Activated T-helper 1 cell treated with anti-CD3 and anti-CD28 coated beads, Interleukin-12 subunit alpha, Interleukin-12 subunit beta, Interleukin-2, Interleukin-4 antibody, amounts not matched to agents 30 ng/mL and 10 ng/mL and 1 ng/mL, durations not matched to agents 14 hours and 24 hours and 36 hours (primary cell): ENCODE data around the gene MAP7. TPM values are rescaled to one million over a fixed set of nuclear protein-coding genes. Genes with fewer than 3 reads are reported as not detected.

Source experiments
- DNase-seq: peaks from one replicate; pipeline ENCODE4 v3.0.0; 2021; ENCODE audit warnings: low spot score
- H3K27ac Mint-ChIP-seq: one replicate; pipeline ENCODE4 v1.8.0; 2021; ENCODE audit warnings: mild to moderate bottlenecking, mixed read lengths
- H3K27me3 Mint-ChIP-seq: one replicate; pipeline ENCODE4 v1.8.0; 2022; ENCODE audit warnings: mild to moderate bottlenecking, moderate library complexity, mixed read lengths; ENCODE audit not compliant: insufficient read depth
- H3K36me3 Mint-ChIP-seq: one replicate; pipeline ENCODE4 v1.8.0; 2021; ENCODE audit warnings: low read depth, mixed read lengths
- H3K4me1 Mint-ChIP-seq: one replicate; pipeline ENCODE4 v1.8.0; 2021; ENCODE audit warnings: low read depth, mixed read lengths
- H3K4me3 Mint-ChIP-seq: one replicate; pipeline ENCODE4 v1.8.0; 2021; ENCODE audit warnings: mild to moderate bottlenecking, moderate library complexity, mixed read lengths
- H3K9me3 Mint-ChIP-seq: one replicate; pipeline ENCODE4 v1.8.0; 2021; ENCODE audit warnings: mixed read lengths
- intact Hi-C: fragments of 100-400 bp; cut with micrococcal nuclease; formaldehyde crosslinking; loops from one replicate; pipeline ENCODE4 v1.15.1; 2024
- total RNA-seq: library from RNA; stranded (reverse); gene quantifications from 2 replicates; pipeline ENCODE4 v1.2.3, GENCODE V29; 2022

Gene MAP7
- total RNA-seq, 1 donor from 2014 or later: 2.3 TPM

DNA sequence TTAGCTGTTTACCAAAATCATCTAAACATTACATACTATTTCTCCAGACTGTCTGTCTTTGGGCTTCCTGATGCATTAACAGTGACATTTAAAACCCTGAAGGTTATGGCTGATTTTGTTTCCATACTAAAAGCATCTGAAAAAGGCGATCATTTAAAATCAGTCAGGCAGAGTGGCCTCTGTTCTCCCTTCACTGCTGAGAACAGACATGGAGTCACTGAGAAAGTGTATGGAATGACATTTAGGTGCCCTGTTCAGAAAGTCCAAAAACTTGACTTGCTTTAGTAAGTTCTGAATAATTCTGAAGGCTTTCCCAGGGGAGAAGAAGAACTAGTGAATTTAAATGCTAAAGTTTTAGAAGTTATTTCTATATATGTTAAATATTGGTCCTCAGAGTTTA is 83.0 kb downstream of the MAP7 start:
- H3K9me3 Mint-ChIP-seq: no peaks in the 10 kb centered on the region

DNA sequence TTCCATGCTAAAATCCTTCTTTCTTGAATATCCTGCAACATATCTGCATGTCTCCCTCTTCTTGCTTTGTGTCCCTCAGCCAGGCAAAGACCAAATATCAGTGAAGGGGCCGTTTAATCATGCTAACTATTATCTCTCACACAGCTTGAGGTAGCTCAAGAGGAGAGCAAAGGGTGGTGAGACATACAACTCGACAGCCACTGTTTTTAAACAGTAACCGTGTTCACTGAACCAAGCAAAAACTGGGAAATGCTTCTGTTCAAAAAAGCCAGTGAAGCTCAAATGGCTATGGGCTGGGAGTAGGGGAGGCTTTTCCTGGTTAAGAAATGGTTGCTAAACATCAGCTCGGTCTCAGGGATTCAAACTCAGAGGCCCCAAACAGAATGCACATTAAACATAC is 83.4 kb downstream of the MAP7 start:
- intact Hi-C loops: no loop called here
- H3K9me3 Mint-ChIP-seq: no peaks in the 10 kb centered on the region
- H3K36me3 Mint-ChIP-seq: no peaks in the 10 kb centered on the region
- H3K4me1 Mint-ChIP-seq: peaks cover 11% of the 10 kb centered on the region
- DNase-seq: no peak
- no peak overlapping the region for H3K27ac Mint-ChIP-seq
- peaks cover 34% of the 10 kb centered on the region for H3K27me3 Mint-ChIP-seq
- no peak overlapping the region for H3K4me3 Mint-ChIP-seq

More for the DNA sequence above, 83.0 kb downstream of the MAP7 start:
- peaks cover 11% of the 10 kb centered on the region for H3K4me1 Mint-ChIP-seq
- H3K4me3 Mint-ChIP-seq: no peak overlapping the region
- DNase-seq: no peak
- no peaks in the 10 kb centered on the region for H3K36me3 Mint-ChIP-seq
- H3K27ac Mint-ChIP-seq: no peak overlapping the region
- H3K27me3 Mint-ChIP-seq: peaks cover 31% of the 10 kb centered on the region
- intact Hi-C loops: no loop called here

DNA sequence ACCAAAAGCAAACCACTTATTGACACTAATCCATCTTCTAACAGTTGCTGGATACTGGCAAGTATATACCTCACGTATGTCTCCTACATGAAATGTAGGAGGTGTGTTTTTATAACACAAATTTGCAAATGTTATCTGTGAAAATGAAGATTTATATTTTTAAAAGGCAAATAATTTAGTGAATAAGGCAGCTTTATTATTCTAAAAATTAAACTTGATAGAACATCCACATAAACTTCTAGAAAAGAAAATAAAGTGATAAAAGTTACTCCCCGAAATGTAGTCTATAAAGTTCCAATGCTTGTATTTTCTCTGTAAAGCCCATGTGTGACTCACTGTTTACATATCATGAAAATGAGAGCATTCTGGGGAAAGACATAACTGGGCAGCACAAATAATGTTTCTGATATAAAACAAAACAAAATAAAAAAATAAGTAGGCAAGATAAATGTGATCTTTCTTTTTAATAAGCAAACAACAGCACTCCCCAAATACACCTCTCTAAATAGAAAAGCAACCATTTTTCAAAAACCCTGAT is 84.4 kb downstream of the MAP7 start:
- intact Hi-C loops: no loop called here
- Mint-ChIP-seq H3K9me3 (no peaks in the 10 kb centered on the region), H3K27ac (no peak overlapping the region), H3K4me1 (peaks cover 11% of the 10 kb centered on the region), H3K4me3 (no peak overlapping the region), H3K36me3 (no peaks in the 10 kb centered on the region), H3K27me3 (peaks cover 37% of the 10 kb centered on the region)
- DNase-seq: no peak

DNA sequence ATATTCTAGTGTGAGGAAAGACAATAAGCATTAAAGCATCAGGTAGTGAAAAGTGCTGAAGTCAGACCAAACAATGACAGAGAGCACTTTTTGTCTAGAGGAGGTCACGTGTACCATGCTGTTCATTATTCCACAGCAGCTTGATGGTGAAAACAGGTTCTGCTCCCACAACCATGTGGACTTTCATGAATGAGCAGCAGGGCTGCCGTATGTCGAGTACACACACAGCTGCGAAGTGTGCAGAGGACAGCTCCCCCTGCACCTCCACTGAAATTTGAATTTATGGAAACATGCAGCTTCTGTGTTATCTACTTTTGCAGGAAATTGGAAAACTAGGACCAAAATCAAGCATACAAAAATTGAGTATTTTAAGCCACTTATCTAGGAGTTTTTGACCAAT is 85.3 kb downstream of the MAP7 start:
- Mint-ChIP-seq H3K27ac (no peak overlapping the region), H3K4me1 (peaks cover 11% of the 10 kb centered on the region), H3K36me3 (no peaks in the 10 kb centered on the region), H3K4me3 (no peak overlapping the region), H3K9me3 (no peaks in the 10 kb centered on the region), H3K27me3 (peaks cover 36% of the 10 kb centered on the region)
- intact Hi-C loops: no loop called here
- DNase-seq: no peak

DNA sequence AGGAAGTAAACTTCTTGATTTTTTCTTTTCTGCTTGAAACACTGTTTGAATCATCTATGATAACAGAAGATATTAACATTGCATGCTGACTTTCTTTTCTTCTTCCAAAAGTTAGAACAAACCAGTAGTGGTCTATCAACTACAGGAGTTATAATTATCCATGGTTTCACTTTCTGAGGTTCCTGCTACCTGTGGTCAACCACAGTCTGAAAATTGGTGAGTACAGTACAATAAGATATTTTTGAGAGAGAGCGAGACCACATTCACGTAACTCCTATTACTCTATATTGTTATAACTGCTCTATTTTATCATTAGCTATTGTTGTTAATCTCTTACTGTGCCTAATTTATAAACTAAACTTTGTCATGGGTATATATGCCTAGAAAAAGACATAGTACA is 86.1 kb downstream of the MAP7 start:
- no peak overlapping the region for H3K4me3 Mint-ChIP-seq

DNA sequence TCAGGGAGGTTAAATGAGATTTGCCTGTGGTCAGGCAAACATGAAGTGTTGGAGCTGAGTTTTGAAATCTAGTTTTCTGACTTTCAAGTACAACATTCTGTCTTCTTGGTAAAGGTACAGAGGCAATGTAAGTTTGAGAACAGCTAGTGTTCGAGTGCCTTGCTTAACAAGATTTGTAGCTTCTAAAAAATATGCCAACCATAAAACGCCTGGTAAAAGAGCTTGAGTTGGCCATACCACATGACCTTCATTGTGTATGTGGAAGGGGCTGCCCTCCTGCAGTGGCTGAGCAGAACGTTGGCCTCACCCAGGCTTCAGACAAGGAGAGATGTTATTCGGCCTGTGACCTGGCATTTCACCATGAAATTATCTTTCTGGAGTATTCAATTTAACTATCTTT is 86.5 kb downstream of the MAP7 start:
- peaks cover 41% of the 10 kb centered on the region for H3K27me3 Mint-ChIP-seq
- H3K4me1 Mint-ChIP-seq: peaks cover 7% of the 10 kb centered on the region
- no peak for DNase-seq
- no peaks in the 10 kb centered on the region for H3K9me3 Mint-ChIP-seq
- H3K27ac Mint-ChIP-seq: no peak overlapping the region
- no peaks in the 10 kb centered on the region for H3K36me3 Mint-ChIP-seq
- intact Hi-C loops: no loop called here
- no peak overlapping the region for H3K4me3 Mint-ChIP-seq

More for the DNA sequence above, 86.1 kb downstream of the MAP7 start:
- intact Hi-C loops: no loop called here
- Mint-ChIP-seq H3K4me1 (peaks cover 7% of the 10 kb centered on the region), H3K9me3 (no peaks in the 10 kb centered on the region), H3K27ac (no peak overlapping the region), H3K36me3 (no peaks in the 10 kb centered on the region), H3K27me3 (peaks cover 41% of the 10 kb centered on the region)
- no peak for DNase-seq

DNA sequence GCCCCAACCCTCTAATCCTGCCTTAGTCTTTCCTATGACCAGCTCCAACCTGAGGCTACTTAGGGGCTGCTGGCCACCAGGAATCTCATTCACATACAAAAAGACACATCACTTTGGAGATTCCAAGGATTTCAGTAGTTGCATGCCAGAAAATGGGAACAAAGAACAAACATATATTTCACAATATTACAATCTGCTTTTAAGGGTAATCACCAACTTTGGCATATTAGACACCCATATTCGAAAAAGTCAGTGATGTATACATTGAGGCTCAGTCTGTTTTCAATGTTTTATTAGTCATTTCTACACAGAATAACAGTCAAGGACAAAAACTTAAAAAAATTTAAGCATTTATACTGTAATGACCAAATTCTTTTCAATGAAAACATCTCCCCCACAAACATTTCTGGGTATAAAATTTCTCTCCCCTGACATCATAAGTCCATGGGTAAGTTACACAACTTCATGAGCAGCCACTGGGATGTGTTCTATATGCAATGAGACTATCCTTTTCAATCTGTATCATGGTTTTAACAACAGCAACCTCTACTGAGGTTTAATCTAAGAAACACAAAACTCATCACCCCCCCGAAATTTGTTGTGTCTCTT is 103.5 kb downstream of the MAP7 start:
- Mint-ChIP-seq H3K27me3 (peaks cover 8% of the 10 kb centered on the region), H3K9me3 (no peaks in the 10 kb centered on the region), H3K4me1 (no peaks in the 10 kb centered on the region), H3K4me3 (no peak overlapping the region), H3K27ac (no peak overlapping the region), H3K36me3 (no peaks in the 10 kb centered on the region)
- DNase-seq: no peak
- intact Hi-C loops: no loop called here

DNA sequence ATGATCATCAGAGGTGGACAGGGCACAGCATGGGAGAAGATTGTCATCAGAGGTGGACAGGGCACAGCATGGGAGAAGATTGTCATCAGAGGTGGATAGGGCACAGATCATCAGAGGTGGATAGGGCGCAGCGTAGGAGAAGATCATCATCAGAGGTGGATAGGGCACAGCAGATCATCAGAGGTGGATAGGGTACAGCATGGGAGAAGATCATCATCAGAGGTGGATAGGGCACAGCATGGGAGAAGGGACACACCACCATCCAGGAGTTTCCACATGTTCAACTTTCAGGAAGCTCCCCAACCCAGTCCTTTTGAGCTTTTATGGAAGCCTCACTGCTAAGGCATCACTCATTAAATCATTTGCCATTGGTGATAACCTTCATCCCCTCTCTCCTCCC is 104.1 kb downstream of the MAP7 start:
- Mint-ChIP-seq H3K36me3 (no peaks in the 10 kb centered on the region), H3K27ac (no peak overlapping the region), H3K27me3 (peaks cover 8% of the 10 kb centered on the region), H3K4me1 (no peaks in the 10 kb centered on the region), H3K9me3 (no peaks in the 10 kb centered on the region), H3K4me3 (no peak overlapping the region)
- DNase-seq: no peak
- intact Hi-C loops: no loop called here

DNA sequence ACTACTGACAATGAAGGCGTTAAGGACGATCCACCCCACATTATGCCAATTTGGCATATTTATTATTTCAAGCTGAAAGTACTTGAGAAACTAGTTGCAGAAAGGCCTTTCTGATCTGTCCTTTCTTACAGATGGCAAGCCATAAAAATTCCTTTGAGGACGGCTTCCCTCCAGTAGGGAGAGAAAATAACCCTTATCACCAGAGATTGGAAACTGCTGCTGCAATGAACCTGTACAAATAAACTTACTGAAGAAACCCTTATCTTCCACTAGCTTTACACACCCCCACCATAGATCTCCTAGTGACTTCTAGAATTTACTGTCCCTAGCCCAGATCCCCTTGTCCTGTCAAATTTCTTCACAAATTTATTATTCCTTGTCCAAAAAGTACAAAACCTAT is 105.2 kb downstream of the MAP7 start:
- no peak overlapping the region for H3K4me3 Mint-ChIP-seq
- H3K36me3 Mint-ChIP-seq: no peaks in the 10 kb centered on the region
- DNase-seq: no peak
- H3K4me1 Mint-ChIP-seq: no peaks in the 10 kb centered on the region
- no peak overlapping the region for H3K27ac Mint-ChIP-seq
- peaks cover 8% of the 10 kb centered on the region for H3K27me3 Mint-ChIP-seq
- intact Hi-C loops: no loop called here
- H3K9me3 Mint-ChIP-seq: no peaks in the 10 kb centered on the region

DNA sequence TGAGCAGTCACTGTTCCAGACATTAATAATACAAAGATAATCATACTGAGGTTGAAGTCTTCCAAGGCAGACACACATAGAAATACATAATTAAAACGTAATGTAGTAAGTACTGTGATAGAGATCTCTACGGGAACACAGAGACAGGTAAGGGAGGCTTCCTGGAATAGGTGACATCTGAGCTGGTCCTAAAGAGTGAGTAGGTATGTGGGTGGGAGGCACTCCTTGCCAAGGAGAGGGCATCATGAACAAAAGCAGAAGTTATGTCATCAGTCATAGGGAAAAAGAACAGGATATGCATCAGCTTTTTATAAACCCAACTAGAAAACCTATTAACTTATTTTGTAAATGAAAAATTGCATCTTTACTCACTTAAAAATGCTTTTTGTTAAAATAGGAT is 110.0 kb downstream of the MAP7 start:
- H3K36me3 Mint-ChIP-seq: no peaks in the 10 kb centered on the region
- H3K27ac Mint-ChIP-seq: no peak overlapping the region
- intact Hi-C loops: no loop called here
- DNase-seq: no peak
- H3K27me3 Mint-ChIP-seq: peaks cover 5% of the 10 kb centered on the region
- H3K4me3 Mint-ChIP-seq: no peak overlapping the region
- no peaks in the 10 kb centered on the region for H3K9me3 Mint-ChIP-seq
- H3K4me1 Mint-ChIP-seq: no peaks in the 10 kb centered on the region

DNA sequence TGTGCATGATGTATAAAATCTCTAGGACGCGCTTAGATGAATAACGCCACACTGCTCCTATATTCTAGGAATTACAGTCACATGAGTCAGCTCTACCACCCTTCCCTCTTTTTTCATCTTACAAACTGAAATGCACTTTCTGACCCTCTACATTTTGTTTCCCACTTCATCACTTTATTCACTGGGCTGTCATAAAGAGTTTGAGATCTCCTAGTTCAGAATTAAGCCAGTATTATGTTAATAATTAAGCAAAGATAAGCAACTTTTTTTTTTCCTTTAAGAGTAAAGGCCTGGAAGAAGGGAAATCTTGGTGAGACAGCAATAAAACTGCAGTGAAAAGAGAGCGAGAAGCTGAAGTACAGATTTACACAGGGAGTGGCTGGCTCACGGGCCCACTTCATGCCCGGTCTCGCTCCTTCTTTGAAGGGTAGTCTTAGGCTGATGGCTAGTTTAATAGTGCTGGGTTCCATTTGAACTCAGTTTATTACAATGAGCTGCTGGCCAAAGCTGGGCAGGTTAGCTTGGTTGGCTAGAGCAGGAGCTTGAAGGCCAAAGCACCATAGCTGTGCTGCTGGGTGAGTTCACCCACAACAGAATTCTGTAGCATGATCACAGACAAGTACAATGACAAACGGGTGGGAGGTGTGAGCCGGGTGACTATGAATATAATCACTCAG is 110.6 kb downstream of the MAP7 start:
- no peak for DNase-seq
- Mint-ChIP-seq H3K9me3 (no peaks in the 10 kb centered on the region), H3K27me3 (peaks cover 5% of the 10 kb centered on the region), H3K4me3 (no peak overlapping the region), H3K27ac (no peak overlapping the region), H3K36me3 (no peaks in the 10 kb centered on the region), H3K4me1 (no peaks in the 10 kb centered on the region)
- intact Hi-C loops: no loop called here

DNA sequence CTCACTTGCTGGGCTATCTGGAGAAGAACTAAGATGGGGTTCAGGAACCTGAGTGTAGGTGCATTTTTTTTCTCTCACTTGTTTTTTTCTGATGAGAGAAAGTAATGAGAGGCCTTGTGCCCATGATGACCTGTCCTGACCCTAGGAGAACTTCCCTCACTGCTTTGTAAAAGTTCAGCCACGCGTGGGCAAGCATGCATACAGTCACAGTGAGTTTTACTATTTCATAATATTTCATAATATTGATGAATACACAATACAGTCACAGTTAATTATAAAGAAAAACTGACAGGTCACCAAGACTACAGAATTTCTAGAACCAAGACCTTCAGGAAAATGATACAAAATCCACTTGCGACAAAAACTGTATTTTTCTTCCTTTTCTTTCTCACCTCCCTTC is 111.8 kb downstream of the MAP7 start:
- Mint-ChIP-seq H3K4me1 (no peaks in the 10 kb centered on the region), H3K27ac (no peak overlapping the region), H3K27me3 (peaks cover 12% of the 10 kb centered on the region), H3K4me3 (no peak overlapping the region), H3K36me3 (no peaks in the 10 kb centered on the region), H3K9me3 (no peaks in the 10 kb centered on the region)
- DNase-seq: no peak
- intact Hi-C loops: no loop called here

DNA sequence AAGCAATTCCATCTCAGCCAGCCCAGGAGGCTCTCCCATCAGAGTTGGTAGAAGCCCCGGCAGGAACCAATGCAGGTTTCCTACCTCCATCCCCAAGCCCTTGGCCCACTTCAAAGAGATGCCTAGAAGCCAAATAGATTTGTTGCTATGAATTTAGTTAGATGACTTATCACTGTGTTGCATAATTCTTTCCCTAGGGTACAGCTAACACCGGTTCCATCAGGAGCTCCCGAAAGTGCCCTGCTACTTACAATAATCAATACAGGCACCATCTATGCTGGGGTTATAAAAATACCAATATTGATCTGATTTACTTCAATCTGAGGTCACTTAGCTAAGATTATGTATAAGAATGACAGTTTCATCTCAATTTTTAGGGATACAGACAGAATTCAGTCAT is 113.0 kb downstream of the MAP7 start:
- Mint-ChIP-seq H3K4me1 (no peaks in the 10 kb centered on the region), H3K27ac (no peak overlapping the region), H3K36me3 (no peaks in the 10 kb centered on the region), H3K4me3 (no peak overlapping the region), H3K9me3 (no peaks in the 10 kb centered on the region), H3K27me3 (peaks cover 15% of the 10 kb centered on the region)
- DNase-seq: no peak
- intact Hi-C loops: no loop called here
